ENCODE measurements around the gene SLC6A6.
A peak's percentile ranks its signal among the peaks of the same experiment; 100 is the strongest.

Gene SLC6A6

GRCh38 chr3:14371573-14372474 lies 30.6 kb upstream of the SLC6A6 start:
- Histone ChIP-seq H3K27me3 (ENCODE audit: control insufficient read depth in 5 of 5, insufficient read depth in 4 of 5, low read length in 5 of 5) (peaks cover 0 to 8% (median 5%) of the 10 kb centered on the region in 5 donors), H3K4me1 (ENCODE audit: control insufficient read depth in 5 of 5, insufficient read depth in 5 of 5, low read length in 5 of 5) (peaks cover 8 to 39% (median 24%) of the 10 kb centered on the region in 5 donors), H3K4me3 (ENCODE audit: low read depth in 1 of 5, low read length in 5 of 5) (no peak overlapping the region), H3K9ac (ENCODE audit: low read length in 5 of 5) (peak overlapping the region in 1 of 5 donors; percentile 31), H3K36me3 (ENCODE audit: control insufficient read depth in 5 of 5, insufficient read depth in 5 of 5, low read length in 5 of 5) (no peaks in the 10 kb centered on the region), H3K9me3 (ENCODE audit: control insufficient read depth in 5 of 5, low read length in 5 of 5) (no peaks in the 10 kb centered on the region), H3K27ac (ENCODE audit: low read depth, low read length) (no peak overlapping the region)

- H3K9ac ChIP-seq (ENCODE audit: low read length in 5 of 5), result peak overlapping the region in 1 of 5 donors; percentile 31
These were observed 29.8 kb upstream of the SLC6A6 start for GRCh38 chr3:14372587-14372986.

GRCh38 chr3:14373753-14374376 lies 28.5 kb upstream of the SLC6A6 start:
- Histone ChIP-seq H3K27me3 (ENCODE audit: control insufficient read depth in 5 of 5, insufficient read depth in 4 of 5, low read length in 5 of 5) (peaks cover 0 to 4% (median 0%) of the 10 kb centered on the region in 5 donors), H3K4me1 (ENCODE audit: control insufficient read depth in 5 of 5, insufficient read depth in 5 of 5, low read length in 5 of 5) (peaks cover 8 to 52% (median 35%) of the 10 kb centered on the region in 5 donors), H3K4me3 (ENCODE audit: low read depth in 1 of 5, low read length in 5 of 5) (no peak overlapping the region), H3K36me3 (ENCODE audit: control insufficient read depth in 5 of 5, insufficient read depth in 5 of 5, low read length in 5 of 5) (no peaks in the 10 kb centered on the region), H3K27ac (ENCODE audit: low read depth, low read length) (no peak overlapping the region), H3K9me3 (ENCODE audit: control insufficient read depth in 5 of 5, low read length in 5 of 5) (no peaks in the 10 kb centered on the region), H3K9ac (ENCODE audit: low read length in 5 of 5) (no peak overlapping the region)

More at GRCh38 chr3:14372587-14372986, 29.8 kb upstream of the SLC6A6 start:
- Histone ChIP-seq H3K27ac (ENCODE audit: low read depth, low read length) (no peak overlapping the region), H3K36me3 (ENCODE audit: control insufficient read depth in 5 of 5, insufficient read depth in 5 of 5, low read length in 5 of 5) (no peaks in the 10 kb centered on the region), H3K4me1 (ENCODE audit: control insufficient read depth in 5 of 5, insufficient read depth in 5 of 5, low read length in 5 of 5) (peaks cover 8 to 47% (median 30%) of the 10 kb centered on the region in 5 donors), H3K4me3 (ENCODE audit: low read depth in 1 of 5, low read length in 5 of 5) (no peak overlapping the region), H3K27me3 (ENCODE audit: control insufficient read depth in 5 of 5, insufficient read depth in 4 of 5, low read length in 5 of 5) (peaks cover 0 to 6% (median 5%) of the 10 kb centered on the region in 5 donors), H3K9me3 (ENCODE audit: control insufficient read depth in 5 of 5, low read length in 5 of 5) (no peaks in the 10 kb centered on the region)

- Histone ChIP-seq H3K4me1 (ENCODE audit: control insufficient read depth in 5 of 5, insufficient read depth in 5 of 5, low read length in 5 of 5) (peaks cover 8 to 52% (median 35%) of the 10 kb centered on the region in 5 donors), H3K27ac (ENCODE audit: low read depth, low read length) (no peak overlapping the region), H3K27me3 (ENCODE audit: control insufficient read depth in 5 of 5, insufficient read depth in 4 of 5, low read length in 5 of 5) (peaks cover 0 to 4% (median 0%) of the 10 kb centered on the region in 5 donors), H3K9ac (ENCODE audit: low read length in 5 of 5) (no peak overlapping the region), H3K4me3 (ENCODE audit: low read depth in 1 of 5, low read length in 5 of 5) (no peak overlapping the region), H3K36me3 (ENCODE audit: control insufficient read depth in 5 of 5, insufficient read depth in 5 of 5, low read length in 5 of 5) (no peaks in the 10 kb centered on the region), H3K9me3 (ENCODE audit: control insufficient read depth in 5 of 5, low read length in 5 of 5) (no peaks in the 10 kb centered on the region)
These were observed 27.9 kb upstream of the SLC6A6 start for GRCh38 chr3:14374444-14374883.

DNA sequence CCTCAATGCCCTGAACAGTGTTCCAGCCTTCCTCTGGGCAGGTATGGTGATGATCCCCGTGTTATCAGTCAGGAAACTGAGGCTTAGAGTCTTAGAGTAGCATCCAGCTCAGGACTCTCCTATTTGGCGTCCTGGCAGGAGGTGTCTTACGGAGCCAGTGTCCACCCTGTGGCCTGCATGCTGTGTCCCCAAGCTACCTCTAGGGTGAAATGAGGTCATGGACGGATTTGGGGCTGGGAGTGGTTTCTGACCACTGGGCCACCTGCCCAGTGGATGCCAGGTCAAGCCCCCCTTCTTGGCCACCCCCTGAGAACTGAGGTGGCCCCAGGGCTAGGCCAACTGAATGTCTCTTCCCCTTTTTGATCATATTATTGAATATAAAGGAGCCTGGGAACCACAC lies 27.2 kb upstream of the SLC6A6 start:
- Histone ChIP-seq H3K4me1 (ENCODE audit: control insufficient read depth in 5 of 5, insufficient read depth in 5 of 5, low read length in 5 of 5) (peaks cover 8 to 45% (median 35%) of the 10 kb centered on the region in 5 donors), H3K9me3 (ENCODE audit: control insufficient read depth in 5 of 5, low read length in 5 of 5) (no peaks in the 10 kb centered on the region), H3K9ac (ENCODE audit: low read length in 5 of 5) (no peak overlapping the region), H3K4me3 (ENCODE audit: low read depth in 1 of 5, low read length in 5 of 5) (no peak overlapping the region), H3K27me3 (ENCODE audit: control insufficient read depth in 5 of 5, insufficient read depth in 4 of 5, low read length in 5 of 5) (peaks cover 0 to 3% (median 0%) of the 10 kb centered on the region in 5 donors), H3K36me3 (ENCODE audit: control insufficient read depth in 5 of 5, insufficient read depth in 5 of 5, low read length in 5 of 5) (no peaks in the 10 kb centered on the region), H3K27ac (ENCODE audit: low read depth, low read length) (no peak overlapping the region)

- Histone ChIP-seq H3K9ac (ENCODE audit: low read length in 5 of 5) (no peak overlapping the region), H3K27ac (ENCODE audit: low read depth, low read length) (no peak overlapping the region), H3K9me3 (ENCODE audit: control insufficient read depth in 5 of 5, low read length in 5 of 5) (no peaks in the 10 kb centered on the region), H3K4me1 (ENCODE audit: control insufficient read depth in 5 of 5, insufficient read depth in 5 of 5, low read length in 5 of 5) (peaks cover 4 to 32% (median 24%) of the 10 kb centered on the region in 5 donors), H3K27me3 (ENCODE audit: control insufficient read depth in 5 of 5, insufficient read depth in 4 of 5, low read length in 5 of 5) (peaks cover 0 to 3% (median 0%) of the 10 kb centered on the region in 5 donors), H3K4me3 (ENCODE audit: low read depth in 1 of 5, low read length in 5 of 5) (no peak overlapping the region), H3K36me3 (ENCODE audit: control insufficient read depth in 5 of 5, insufficient read depth in 5 of 5, low read length in 5 of 5) (no peaks in the 10 kb centered on the region)
These were observed 25.9 kb upstream of the SLC6A6 start for GRCh38 chr3:14376348-14377043.

DNA sequence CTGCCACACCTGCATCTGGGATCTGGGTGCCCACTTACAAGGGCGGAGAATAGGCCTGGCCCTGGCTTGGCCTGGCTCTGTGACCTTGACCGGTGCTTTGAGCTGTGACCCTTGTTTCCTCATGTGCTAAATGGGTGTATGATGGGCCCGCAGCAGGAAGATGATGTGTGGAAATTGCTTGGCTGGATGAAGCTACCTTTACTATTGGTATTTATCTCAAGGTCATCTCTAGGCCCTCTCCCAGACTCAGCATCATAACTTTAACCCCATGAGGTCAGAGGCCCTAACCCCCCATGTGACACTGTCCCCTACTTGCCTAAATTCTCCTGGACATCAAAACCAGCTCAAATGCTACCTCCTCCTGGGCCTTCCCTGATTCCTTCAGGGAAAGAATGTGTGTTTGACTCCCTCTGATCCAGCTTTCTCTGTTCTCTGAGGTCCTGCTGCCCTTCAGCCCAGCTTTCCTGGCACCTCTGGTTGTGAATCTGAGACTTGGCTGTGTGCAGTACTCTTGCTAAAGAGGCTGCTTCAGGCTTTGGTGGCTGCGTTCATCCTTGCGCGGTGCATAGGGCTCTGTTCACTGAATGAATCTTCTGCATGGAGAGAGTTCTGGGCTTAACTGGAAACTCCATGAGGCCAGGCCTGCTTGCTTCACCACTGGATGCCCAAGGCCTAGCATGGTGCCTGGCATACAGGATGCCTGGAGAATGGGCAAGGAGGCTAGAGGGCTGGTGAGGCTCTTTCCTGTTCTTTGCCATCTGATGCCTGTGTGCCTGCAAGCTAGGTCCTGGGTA lies 25.2 kb upstream of the SLC6A6 start:
- H3K27ac ChIP-seq (ENCODE audit: low read depth, low read length), result no peak overlapping the region
- no peak overlapping the region for H3K9ac ChIP-seq (ENCODE audit: low read length in 5 of 5)
- H3K36me3 ChIP-seq (ENCODE audit: control insufficient read depth in 5 of 5, insufficient read depth in 5 of 5, low read length in 5 of 5), result no peaks in the 10 kb centered on the region
- H3K9me3 ChIP-seq (ENCODE audit: control insufficient read depth in 5 of 5, low read length in 5 of 5), result no peaks in the 10 kb centered on the region
- H3K4me3 ChIP-seq (ENCODE audit: low read depth in 1 of 5, low read length in 5 of 5), result no peak overlapping the region
- peaks cover 0 to 3% (median 0%) of the 10 kb centered on the region in 5 donors for H3K27me3 ChIP-seq (ENCODE audit: control insufficient read depth in 5 of 5, insufficient read depth in 4 of 5, low read length in 5 of 5)
- H3K4me1 ChIP-seq (ENCODE audit: control insufficient read depth in 5 of 5, insufficient read depth in 5 of 5, low read length in 5 of 5), result peaks cover 1 to 25% (median 16%) of the 10 kb centered on the region in 5 donors

DNA sequence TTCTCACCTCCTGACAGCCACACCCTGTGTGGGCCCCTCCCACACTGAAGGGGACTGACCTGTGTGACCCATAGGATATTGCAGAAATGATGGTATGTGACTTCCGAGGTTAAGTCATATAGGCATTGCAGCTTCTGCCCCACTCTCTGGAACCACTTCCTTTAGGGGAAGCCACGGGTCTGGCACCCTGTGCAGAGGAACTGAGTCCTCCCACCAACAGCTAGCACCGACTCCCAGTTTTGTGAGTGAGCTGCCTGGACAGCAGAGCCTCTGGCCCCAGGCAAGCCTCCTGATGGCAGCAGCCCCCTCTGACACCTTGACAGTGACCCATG lies 24.6 kb upstream of the SLC6A6 start:
- no peak overlapping the region for H3K9ac ChIP-seq (ENCODE audit: low read length in 5 of 5)
- no peak overlapping the region for H3K4me3 ChIP-seq (ENCODE audit: low read depth in 1 of 5, low read length in 5 of 5)
- no peaks in the 10 kb centered on the region for H3K9me3 ChIP-seq (ENCODE audit: control insufficient read depth in 5 of 5, low read length in 5 of 5)
- peaks cover 0 to 20% (median 15%) of the 10 kb centered on the region in 5 donors for H3K4me1 ChIP-seq (ENCODE audit: control insufficient read depth in 5 of 5, insufficient read depth in 5 of 5, low read length in 5 of 5)
- no peaks in the 10 kb centered on the region for H3K36me3 ChIP-seq (ENCODE audit: control insufficient read depth in 5 of 5, insufficient read depth in 5 of 5, low read length in 5 of 5)
- no peak overlapping the region for H3K27ac ChIP-seq (ENCODE audit: low read depth, low read length)
- H3K27me3 ChIP-seq (ENCODE audit: control insufficient read depth in 5 of 5, insufficient read depth in 4 of 5, low read length in 5 of 5), result peaks cover 0 to 3% (median 0%) of the 10 kb centered on the region in 5 donors

DNA sequence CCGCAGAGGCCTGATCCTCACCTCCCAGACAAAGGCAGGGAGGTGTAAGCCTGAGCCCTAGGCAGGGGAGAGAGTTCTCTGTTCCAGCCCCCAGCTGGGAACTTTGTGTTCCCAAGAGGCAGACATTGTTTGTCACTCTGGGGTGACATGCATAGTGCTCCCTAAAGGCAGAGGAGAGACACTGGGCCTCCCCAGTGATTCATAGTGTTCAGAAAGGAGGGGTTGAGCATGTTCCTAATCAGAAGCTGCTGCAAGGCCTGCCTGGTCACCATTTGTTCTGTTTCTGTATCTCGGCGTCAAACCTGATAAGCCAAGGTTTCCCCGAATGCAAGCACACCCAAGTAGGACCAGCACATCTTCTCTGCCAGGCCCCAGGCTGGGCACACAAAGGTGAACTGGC lies 24.0 kb upstream of the SLC6A6 start:
- Histone ChIP-seq H3K27me3 (ENCODE audit: control insufficient read depth in 5 of 5, insufficient read depth in 4 of 5, low read length in 5 of 5) (peaks cover 0 to 2% (median 0%) of the 10 kb centered on the region in 5 donors), H3K9me3 (ENCODE audit: control insufficient read depth in 5 of 5, low read length in 5 of 5) (no peaks in the 10 kb centered on the region), H3K9ac (ENCODE audit: low read length in 5 of 5) (no peak overlapping the region), H3K4me1 (ENCODE audit: control insufficient read depth in 5 of 5, insufficient read depth in 5 of 5, low read length in 5 of 5) (peaks cover 0 to 20% (median 15%) of the 10 kb centered on the region in 5 donors), H3K4me3 (ENCODE audit: low read depth in 1 of 5, low read length in 5 of 5) (no peak overlapping the region), H3K27ac (ENCODE audit: low read depth, low read length) (no peak overlapping the region), H3K36me3 (ENCODE audit: control insufficient read depth in 5 of 5, insufficient read depth in 5 of 5, low read length in 5 of 5) (no peaks in the 10 kb centered on the region)

Data from subcutaneous abdominal adipose tissue (tissue), 5 donors.